HUES64 (cell line): Measurements from ENCODE around the gene GALT.

ENCODE experiments used
- H3K27ac ChIP-seq: 2 replicates; pipeline ENCODE4 v1.7.0; 2013; ENCODE audit warnings: low read depth, low read length, inconsistent platforms
- H3K27me3 ChIP-seq: 2 replicates; pipeline ENCODE4 v1.6.1; 2013; ENCODE audit warnings: mild to moderate bottlenecking, low read length; ENCODE audit not compliant: insufficient read depth
- H3K36me3 ChIP-seq: 2 replicates; pipeline ENCODE4 v1.6.1; 2013; ENCODE audit warnings: mild to moderate bottlenecking, low read length; ENCODE audit not compliant: insufficient read depth
- H3K4me1 ChIP-seq: 2 replicates; pipeline ENCODE4 v1.6.1; 2013; ENCODE audit warnings: mild to moderate bottlenecking, low read length, moderate library complexity; ENCODE audit not compliant: insufficient read depth
- H3K4me3 ChIP-seq: 2 replicates; pipeline ENCODE4 v1.5.1; 2013; ENCODE audit warnings: mild to moderate bottlenecking, low read length, moderate library complexity
- H3K9ac ChIP-seq: 2 replicates; pipeline ENCODE4 v1.6.1; 2013; ENCODE audit warnings: mild to moderate bottlenecking, low read depth, low read length
- H3K9me3 ChIP-seq: 2 replicates; pipeline ENCODE4 v1.6.1; 2013; ENCODE audit warnings: low read depth, low read length; ENCODE audit not compliant: insufficient read depth
- WGBS: fragments of 150-250, 120-280 bp; methylation state at CpG from one replicate; pipeline ENCODE4 v1.1.7; 2013; ENCODE audit warnings: missing lambda C conversion rate; 5-methylcytosine and 5-hydroxymethylcytosine counted together

GALT gene

DNA sequence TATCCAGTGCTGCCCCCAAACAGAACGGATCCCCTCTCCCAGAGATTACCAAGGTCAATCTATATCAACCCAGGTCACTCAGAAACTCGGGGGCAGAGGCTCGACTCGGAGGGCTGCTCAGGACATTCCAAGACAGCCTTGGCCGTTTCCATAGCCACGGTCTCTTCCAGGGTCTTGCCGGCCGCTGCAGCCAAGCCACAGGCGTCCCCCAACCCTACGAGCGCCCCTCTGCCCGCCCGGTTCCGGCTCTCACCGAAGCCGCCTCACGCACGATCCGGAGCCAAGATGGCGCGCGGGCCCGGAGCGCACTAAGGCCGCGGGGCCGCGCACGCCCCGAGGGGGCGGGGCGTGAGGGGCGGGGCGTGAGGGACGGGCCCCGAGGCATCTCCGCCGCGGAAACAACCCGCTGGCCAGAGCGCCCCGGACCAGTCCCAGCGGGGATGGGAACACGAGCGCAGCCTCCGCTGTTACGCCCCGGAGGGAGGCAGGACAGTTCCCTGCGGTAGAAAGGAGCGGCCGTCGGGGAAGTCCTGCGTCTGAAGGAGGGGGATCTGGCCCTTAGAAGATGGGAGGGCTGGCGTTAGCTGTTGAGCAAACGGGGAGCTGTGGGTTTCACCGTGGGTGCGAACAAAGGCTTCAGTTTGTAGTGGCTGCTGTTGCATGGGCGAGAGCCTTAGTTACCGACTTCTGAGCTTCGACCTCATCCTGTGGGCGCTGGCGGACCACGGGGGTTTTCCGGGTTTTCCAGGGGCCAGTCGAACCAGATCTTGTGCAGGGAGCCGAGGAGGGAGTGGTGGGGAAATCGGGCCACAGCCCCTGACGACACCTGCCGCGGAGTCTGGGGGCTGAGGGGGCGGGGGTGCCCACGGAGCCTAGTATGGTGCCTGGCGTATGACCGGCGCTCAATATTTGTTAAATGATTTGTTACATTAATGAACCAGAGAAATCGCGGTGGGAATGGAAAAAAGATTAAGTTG is 34.4 kb upstream of the GALT start, which contains the start of gene RPP25L:
Gene RPP25L, minus strand, starts transcription at position 287 of the 977 bp plus-strand sequence. CDS start 801 bp downstream, outside the sequence.
- 2% methylated on average over 77 of the region's 77 CpGs for WGBS

DNA sequence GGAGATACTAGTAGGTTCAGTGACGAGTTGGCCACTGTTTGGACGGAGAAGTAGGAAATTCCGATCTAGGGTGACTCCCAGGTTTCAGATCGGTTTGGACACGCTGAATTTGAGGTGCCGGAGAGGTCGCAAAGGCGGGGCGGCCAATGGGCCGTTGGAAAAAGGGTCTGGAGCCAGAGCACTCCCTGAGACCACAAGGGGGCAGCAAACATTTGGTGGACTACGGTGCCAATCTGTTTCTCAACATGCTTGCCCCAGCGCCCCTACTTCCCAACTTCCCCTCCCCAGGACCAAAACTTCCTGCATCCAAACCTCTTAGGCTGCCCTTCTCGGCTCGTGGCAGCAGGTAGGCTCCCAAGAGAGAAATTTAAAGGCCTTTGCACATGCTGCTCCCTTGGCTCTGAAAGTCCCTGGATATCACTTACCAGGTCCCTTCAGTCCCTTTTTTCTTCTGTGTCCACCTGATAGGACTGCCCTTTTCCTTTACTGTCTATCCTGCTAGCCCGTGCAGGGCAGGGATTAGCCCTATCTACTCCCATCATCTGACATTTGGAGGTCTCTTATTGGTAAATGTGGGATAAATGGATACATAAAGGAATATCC is 33.6 kb upstream of the GALT start:
- peak overlapping the region; percentile 89 for H3K4me3 ChIP-seq
- 0 out of 2 replicates have a peak, but pooled peaks cover 8% of the 10 kb centered on the region for H3K36me3 ChIP-seq
- no peaks in the 10 kb centered on the region for H3K9me3 ChIP-seq
- H3K27me3 ChIP-seq, result peaks cover 9% of the 10 kb centered on the region
- no peak overlapping the region for H3K27ac ChIP-seq
- 0 out of 2 replicates have a peak, but pooled peaks cover 5% of the 10 kb centered on the region for H3K4me1 ChIP-seq
- WGBS, result 6% methylated on average over 15 of the region's 15 CpGs
- H3K9ac ChIP-seq, result no peak overlapping the region

More for the DNA sequence above, 34.4 kb upstream of the GALT start, which contains the start of gene RPP25L:
- Histone ChIP-seq H3K27ac (peak within 1 kb of the TSS; percentile 54), H3K4me1 (0 out of 2 replicates have a peak, but pooled peaks cover 5% of the 10 kb centered on the region), H3K4me3 (peak within 1 kb of the TSS; percentile 89), H3K9ac (peak within 1 kb of the TSS; percentile 91), H3K27me3 (peaks cover 9% of the 10 kb centered on the region), H3K9me3 (no peaks in the 10 kb centered on the region), H3K36me3 (0 out of 2 replicates have a peak, but pooled peaks cover under 1% of the 10 kb centered on the region)

DNA sequence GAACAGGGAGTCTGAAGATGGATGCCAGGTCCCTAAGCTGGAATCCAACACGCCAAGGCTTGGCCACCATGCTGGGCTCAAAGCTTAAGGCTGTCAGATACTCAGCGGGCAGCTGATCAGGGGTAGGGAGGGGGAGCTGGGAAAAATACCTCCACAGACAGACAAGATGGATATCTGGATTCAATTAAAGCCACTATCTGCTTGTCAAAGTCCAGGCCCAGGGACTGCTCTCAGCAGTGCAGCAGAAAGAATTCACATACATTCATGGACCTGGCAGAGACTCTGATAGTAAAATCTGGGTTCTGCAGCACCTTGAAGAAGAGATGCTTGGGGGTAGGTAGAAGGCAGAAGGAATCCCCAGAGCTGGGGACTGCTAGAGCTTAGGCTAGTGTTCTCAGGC is 31.3 kb upstream of the GALT start:
- WGBS, result 69% methylated on average over 2 of the region's 2 CpGs
- Histone ChIP-seq H3K27ac (no peak overlapping the region), H3K9me3 (no peaks in the 10 kb centered on the region), H3K4me3 (no peak overlapping the region), H3K27me3 (peaks cover 14% of the 10 kb centered on the region), H3K36me3 (0 out of 2 replicates have a peak, but pooled peaks cover 8% of the 10 kb centered on the region), H3K4me1 (peaks cover 5% of the 10 kb centered on the region; the same call in 1 of the 2 replicates), H3K9ac (no peak overlapping the region)

DNA sequence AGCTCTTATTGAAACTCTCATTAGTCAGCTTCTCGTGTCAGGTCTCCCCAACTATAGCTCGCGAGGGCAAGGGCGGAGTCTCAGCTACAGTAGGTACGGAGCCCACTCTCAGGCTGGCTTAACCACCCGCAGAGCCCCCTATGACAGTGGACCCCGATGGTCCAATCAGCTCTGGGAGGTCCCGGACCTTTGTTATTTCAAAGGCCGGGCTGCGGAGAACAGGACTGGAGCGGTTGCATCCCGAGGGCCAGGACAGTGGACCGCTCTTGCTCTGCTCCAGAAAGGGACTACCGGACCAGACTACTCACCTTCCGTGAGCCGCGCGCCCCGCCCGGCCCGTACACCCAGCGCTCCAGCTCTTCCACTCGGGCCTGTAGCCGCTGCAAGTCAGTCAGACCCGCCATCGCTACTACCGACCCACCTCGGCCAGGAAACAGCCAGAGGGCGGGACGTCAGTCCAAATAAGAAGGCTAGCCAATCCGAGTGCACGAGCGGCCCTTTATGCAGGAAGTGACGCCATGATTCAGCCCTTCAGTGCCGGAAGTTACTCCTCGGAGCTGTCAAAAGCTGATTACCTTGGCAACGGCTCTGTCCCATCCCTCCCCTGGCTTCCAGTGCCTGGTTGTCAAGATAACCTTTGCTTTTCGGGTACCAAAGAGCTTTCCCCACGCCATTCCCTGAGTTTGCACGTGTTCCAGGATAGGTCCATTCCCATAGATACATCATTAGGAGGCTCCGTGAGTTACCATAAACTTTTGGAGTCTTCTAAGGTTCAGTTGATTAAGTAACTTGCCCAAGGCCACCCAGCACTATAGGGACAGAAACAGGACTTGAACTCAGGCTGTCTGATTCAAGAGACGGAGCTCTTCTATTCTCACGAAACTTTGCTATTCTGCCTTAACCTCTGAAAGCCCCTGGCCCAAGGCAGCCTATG is 26.1 kb upstream of the GALT start, which contains the start of gene DCTN3:
Gene DCTN3, minus strand, starts transcription at position 435 of the 934 bp plus-strand sequence. Its CDS starts 31 bp downstream, at position 404.
- Histone ChIP-seq H3K9me3 (no peaks in the 10 kb centered on the region), H3K27me3 (peaks cover 43% of the 10 kb centered on the region), H3K27ac (no peak within 1 kb of the TSS), H3K4me3 (peak within 1 kb of the TSS; percentile 70), H3K4me1 (peaks cover 11% of the 10 kb centered on the region; the same call in 1 of the 2 replicates), H3K9ac (peak within 1 kb of the TSS; percentile 27), H3K36me3 (0 out of 2 replicates have a peak, but pooled peaks cover 8% of the 10 kb centered on the region)
- WGBS, result 6% methylated on average over 43 of the region's 43 CpGs

DNA sequence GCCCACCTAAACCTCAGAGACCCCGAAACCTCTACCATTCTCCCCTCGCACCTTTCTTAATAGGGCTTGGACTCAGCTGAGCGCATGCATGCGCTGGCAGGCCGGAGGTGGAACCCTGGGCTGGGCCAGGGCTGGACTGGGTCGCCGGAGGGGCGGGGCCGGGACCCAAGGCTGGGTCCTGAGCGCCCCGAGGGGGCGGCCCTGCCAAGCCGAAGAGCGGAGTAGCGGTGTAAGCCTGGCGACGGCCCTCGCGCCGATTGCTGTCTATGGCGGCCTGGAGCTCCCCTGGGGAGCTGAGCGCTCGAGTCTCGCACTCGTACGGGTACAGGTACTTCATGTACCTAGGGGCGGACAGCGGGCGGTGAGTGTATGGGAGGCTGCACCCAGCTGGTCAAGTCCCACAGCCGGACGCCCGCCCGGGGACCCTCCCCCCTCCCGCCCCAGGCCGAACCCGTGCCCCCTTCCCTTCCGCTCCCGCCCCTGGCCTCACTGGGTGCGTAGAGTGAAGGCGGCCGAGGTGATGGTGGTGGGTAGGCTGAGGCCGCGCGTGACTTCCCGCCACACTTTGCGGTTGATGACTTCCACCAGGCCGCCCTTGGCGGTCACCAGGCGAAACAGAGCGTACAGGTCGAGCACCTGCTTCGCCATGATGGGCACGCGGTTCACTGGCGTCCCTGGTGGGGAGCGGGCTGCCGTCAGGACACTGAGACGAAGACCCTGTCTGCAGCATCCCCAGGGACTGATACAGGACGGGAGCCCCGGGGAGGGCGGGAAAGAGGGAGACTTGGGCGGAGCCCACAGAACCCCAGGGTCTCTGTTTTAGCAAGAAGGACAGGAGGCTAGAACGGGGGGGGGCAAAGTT is 22.9 kb upstream of the GALT start:
- no peaks in the 10 kb centered on the region for H3K36me3 ChIP-seq
- H3K9me3 ChIP-seq, result no peaks in the 10 kb centered on the region
- peaks cover 75% of the 10 kb centered on the region for H3K27me3 ChIP-seq
- no peak overlapping the region for H3K9ac ChIP-seq
- no peak overlapping the region for H3K27ac ChIP-seq
- H3K4me1 ChIP-seq, result peaks cover 11% of the 10 kb centered on the region; the same call in 1 of the 2 replicates
- 92% methylated on average over 62 of the region's 63 CpGs for WGBS
- H3K4me3 ChIP-seq, result no peak overlapping the region

DNA sequence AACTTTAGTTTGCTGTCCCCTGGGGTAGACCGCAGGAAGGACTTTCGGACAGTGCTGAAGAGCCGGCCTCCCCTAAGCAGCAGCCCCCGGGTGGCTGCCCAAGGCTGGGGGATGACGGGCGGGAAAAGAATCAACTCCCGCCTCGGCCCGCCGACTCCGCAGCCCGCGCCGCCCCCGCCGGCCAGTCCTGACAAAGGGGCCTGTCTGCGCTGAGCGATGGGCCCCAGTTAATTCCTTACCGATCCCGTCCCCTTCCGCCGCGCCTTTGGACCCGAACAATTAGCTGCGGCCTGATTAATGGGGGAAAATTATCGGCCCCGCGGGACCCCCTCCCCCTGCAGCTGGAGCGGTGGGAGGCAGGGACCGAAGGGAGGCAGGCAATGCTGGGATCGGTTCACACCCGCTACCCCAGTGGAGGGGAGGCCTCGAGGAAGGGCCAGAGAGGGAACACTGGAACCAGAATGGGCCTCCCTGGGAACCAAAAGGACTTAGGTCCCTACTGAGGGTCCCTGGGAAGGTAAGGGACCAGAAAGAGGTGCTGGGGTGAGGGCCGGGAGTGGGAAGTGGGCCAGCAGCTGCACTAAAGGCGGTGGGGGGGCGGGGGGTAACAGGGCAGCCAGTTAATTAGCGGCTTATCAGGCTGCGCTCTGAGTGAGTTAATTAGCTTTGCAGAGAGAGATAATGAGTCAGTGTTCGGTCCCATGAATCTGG is 21.8 kb upstream of the GALT start:
- no peaks in the 10 kb centered on the region for H3K36me3 ChIP-seq
- H3K9me3 ChIP-seq, result no peaks in the 10 kb centered on the region
- H3K4me3 ChIP-seq, result peak overlapping the region; percentile 42
- WGBS, result 16% methylated on average over 39 of the region's 39 CpGs
- H3K4me1 ChIP-seq, result peaks cover 11% of the 10 kb centered on the region; the same call in 1 of the 2 replicates
- peaks cover 82% of the 10 kb centered on the region for H3K27me3 ChIP-seq
- H3K9ac ChIP-seq, result peak overlapping the region; percentile 27; the same call in 1 of the 2 replicates
- H3K27ac ChIP-seq, result no peak overlapping the region

DNA sequence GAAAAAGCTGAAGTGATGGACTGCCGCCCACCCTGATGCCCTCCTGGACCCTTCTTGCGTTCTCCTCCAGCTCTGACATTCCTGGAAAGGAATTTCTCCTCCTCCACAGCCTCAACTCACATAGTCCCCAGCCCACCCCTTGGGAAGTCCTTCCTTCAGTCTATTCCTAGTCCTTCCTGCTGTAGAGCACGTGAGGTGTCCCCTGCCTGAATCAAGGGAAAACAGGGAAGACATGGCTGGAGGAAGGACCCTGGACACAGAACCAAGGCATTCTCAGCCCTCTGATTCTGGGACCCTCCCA is 21.3 kb upstream of the GALT start:
- 57% methylated on average over 3 of the region's 3 CpGs for whole genome bisulfite sequencing
- peaks cover 11% of the 10 kb centered on the region; the same call in 1 of the 2 replicates for H3K4me1 ChIP-seq
- H3K27me3 ChIP-seq, result peaks cover 86% of the 10 kb centered on the region

DNA sequence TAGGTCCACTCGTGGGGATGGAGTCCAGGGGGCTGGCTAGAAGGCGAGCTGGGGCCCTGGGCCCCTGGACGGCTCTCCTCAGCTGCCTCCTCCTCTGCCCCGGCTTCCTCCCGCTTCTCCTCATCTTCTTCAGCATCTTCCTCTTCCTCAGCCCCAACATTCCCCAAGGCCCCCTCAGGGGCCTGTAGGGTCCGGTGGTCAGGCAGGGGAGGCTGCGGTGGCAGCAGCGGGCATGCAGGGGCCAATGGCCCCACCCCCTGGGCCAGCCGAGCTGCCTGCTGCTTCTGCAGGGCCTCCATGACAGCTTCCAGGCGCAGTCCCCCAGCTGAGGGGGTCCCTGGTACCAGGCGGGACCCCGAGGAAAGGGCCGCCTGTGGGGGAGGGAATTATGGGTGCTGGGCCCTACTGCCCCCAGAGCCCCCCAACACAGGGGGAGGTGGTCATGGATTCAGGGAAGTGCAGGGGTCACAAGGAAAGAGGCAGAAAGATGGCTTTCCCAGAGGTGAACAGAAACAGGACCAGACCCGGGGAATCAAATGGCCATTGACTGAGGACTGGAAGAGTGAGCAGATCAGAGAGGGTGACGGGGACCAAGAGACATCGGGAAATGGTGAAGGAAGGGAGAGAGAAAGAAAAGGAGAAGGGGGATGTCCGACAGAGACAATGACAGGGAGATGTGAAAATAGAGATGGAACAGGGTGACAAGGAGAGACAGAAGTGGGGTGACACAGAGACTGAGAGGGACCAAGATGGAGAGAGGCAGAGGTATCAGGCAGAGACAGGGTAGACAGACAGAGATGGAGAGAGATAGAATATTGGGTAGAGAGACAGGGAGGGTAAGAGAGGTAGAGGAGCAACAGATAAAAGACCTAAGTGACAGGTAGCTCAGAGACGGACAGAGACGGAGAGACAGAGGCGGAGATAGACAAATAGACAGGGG is 18.5 kb upstream of the GALT start:
- peak overlapping the region; percentile 51 for H3K4me3 ChIP-seq
- 62% methylated on average over 20 of the region's 20 CpGs for WGBS

More for the DNA sequence above, 21.3 kb upstream of the GALT start:
- Histone ChIP-seq H3K36me3 (no peaks in the 10 kb centered on the region), H3K9ac (no peak overlapping the region), H3K27ac (no peak overlapping the region), H3K4me3 (no peak overlapping the region), H3K9me3 (no peaks in the 10 kb centered on the region)

More for the DNA sequence above, 18.5 kb upstream of the GALT start:
- Histone ChIP-seq H3K27me3 (peaks cover 97% of the 10 kb centered on the region), H3K4me1 (peaks cover 11% of the 10 kb centered on the region; the same call in 1 of the 2 replicates), H3K36me3 (no peaks in the 10 kb centered on the region), H3K9me3 (no peaks in the 10 kb centered on the region), H3K9ac (no peak overlapping the region), H3K27ac (no peak overlapping the region)
